IPS-20b (cell line): ENCODE results near the gene TGM1.

Source experiments
- H3K27ac ChIP-seq: one replicate; pipeline ENCODE4 v1.5.1; 2013; ENCODE audit warnings: low read length
- H3K27me3 ChIP-seq: 2 replicates; pipeline ENCODE4 v1.6.1; 2013; ENCODE audit warnings: mild to moderate bottlenecking, low read length, inconsistent platforms; ENCODE audit not compliant: insufficient read depth
- H3K36me3 ChIP-seq: 2 replicates; pipeline ENCODE4 v1.6.1; 2013; ENCODE audit warnings: low read depth, mild to moderate bottlenecking, inconsistent platforms, low read length, moderate library complexity; ENCODE audit not compliant: insufficient read depth
- H3K4me1 ChIP-seq: 2 replicates; pipeline ENCODE4 v1.6.1; 2013; ENCODE audit warnings: mild to moderate bottlenecking, control low read depth, inconsistent platforms, low read length, moderate library complexity; ENCODE audit not compliant: insufficient read depth
- H3K4me3 ChIP-seq: 2 replicates; pipeline ENCODE4 v1.5.1; 2013; ENCODE audit warnings: mild to moderate bottlenecking, low read length, inconsistent platforms
- H3K9ac ChIP-seq: 2 replicates; pipeline ENCODE4 v1.6.1; 2013; ENCODE audit warnings: low read depth, mild to moderate bottlenecking, inconsistent platforms, low read length, moderate library complexity
- H3K9me3 ChIP-seq: 2 replicates; pipeline ENCODE4 v1.6.1; 2013; ENCODE audit warnings: mild to moderate bottlenecking, low read depth, low read length, inconsistent platforms; ENCODE audit not compliant: insufficient read depth

The TGM1 gene

GRCh38 chr14:24266344-24267244 lies 3.6 kb upstream of the TGM1 start:
- Histone ChIP-seq H3K27ac (no peak overlapping the region), H3K36me3 (no peaks in the 10 kb centered on the region), H3K9me3 (no peaks in the 10 kb centered on the region), H3K4me3 (no peak overlapping the region), H3K9ac (no peak overlapping the region), H3K27me3 (no peaks in the 10 kb centered on the region), H3K4me1 (peaks cover 4% of the 10 kb centered on the region; the same call in 1 of the 2 replicates)

- Histone ChIP-seq H3K4me1 (peaks cover 4% of the 10 kb centered on the region; the same call in 1 of the 2 replicates), H3K9ac (no peak overlapping the region), H3K9me3 (no peaks in the 10 kb centered on the region), H3K4me3 (no peak overlapping the region), H3K27ac (no peak overlapping the region), H3K27me3 (no peaks in the 10 kb centered on the region), H3K36me3 (no peaks in the 10 kb centered on the region)
These were observed 1.3 kb upstream of the TGM1 start for GRCh38 chr14:24264298-24264697.

- no peak overlapping the region for H3K4me3 ChIP-seq
- peaks cover 4% of the 10 kb centered on the region; the same call in 1 of the 2 replicates for H3K4me1 ChIP-seq
- H3K27me3 ChIP-seq = no peaks in the 10 kb centered on the region
- no peaks in the 10 kb centered on the region for H3K9me3 ChIP-seq
- no peak overlapping the region; the same call in 1 of the 2 replicates for H3K9ac ChIP-seq
- H3K36me3 ChIP-seq = no peaks in the 10 kb centered on the region
- no peak overlapping the region for H3K27ac ChIP-seq
These were observed 871 bp upstream of the TGM1 start for GRCh38 chr14:24263848-24264247.

GRCh38 chr14:24261969-24262327 lies 1.0 kb downstream of the TGM1 start:
- Histone ChIP-seq H3K27me3 (no peaks in the 10 kb centered on the region), H3K4me1 (peaks cover 4% of the 10 kb centered on the region; the same call in 1 of the 2 replicates), H3K4me3 (no peak overlapping the region), H3K9me3 (no peaks in the 10 kb centered on the region), H3K9ac (no peak overlapping the region), H3K27ac (no peak overlapping the region), H3K36me3 (no peaks in the 10 kb centered on the region)

- H3K27me3 ChIP-seq = no peaks in the 10 kb centered on the region
- peaks cover 4% of the 10 kb centered on the region; the same call in 1 of the 2 replicates for H3K4me1 ChIP-seq
- no peaks in the 10 kb centered on the region for H3K36me3 ChIP-seq
- no peak overlapping the region for H3K9ac ChIP-seq
- H3K9me3 ChIP-seq = no peaks in the 10 kb centered on the region
- no peak overlapping the region for H3K27ac ChIP-seq
- no peak overlapping the region for H3K4me3 ChIP-seq
These were observed 1.6 kb downstream of the TGM1 start for GRCh38 chr14:24261256-24261968.

- Histone ChIP-seq H3K36me3 (no peaks in the 10 kb centered on the region), H3K4me1 (peaks cover 4% of the 10 kb centered on the region; the same call in 1 of the 2 replicates), H3K9ac (no peak overlapping the region), H3K9me3 (no peaks in the 10 kb centered on the region), H3K27me3 (no peaks in the 10 kb centered on the region), H3K27ac (no peak overlapping the region), H3K4me3 (no peak overlapping the region)
These were observed 2.2 kb downstream of the TGM1 start for GRCh38 chr14:24260780-24261157.

GRCh38 chr14:24260026-24260779 lies 2.8 kb downstream of the TGM1 start:
- Histone ChIP-seq H3K27me3 (no peaks in the 10 kb centered on the region), H3K36me3 (no peaks in the 10 kb centered on the region), H3K4me1 (peaks cover 4% of the 10 kb centered on the region; the same call in 1 of the 2 replicates), H3K9ac (no peak overlapping the region; the same call in 1 of the 2 replicates), H3K9me3 (no peaks in the 10 kb centered on the region), H3K4me3 (no peak overlapping the region), H3K27ac (no peak overlapping the region)

- H3K27ac ChIP-seq = no peak overlapping the region
- no peak overlapping the region for H3K4me3 ChIP-seq
- H3K9ac ChIP-seq = no peak overlapping the region
- H3K9me3 ChIP-seq = no peaks in the 10 kb centered on the region
- no peaks in the 10 kb centered on the region for H3K27me3 ChIP-seq
- peaks cover 4% of the 10 kb centered on the region; the same call in 1 of the 2 replicates for H3K4me1 ChIP-seq
- no peaks in the 10 kb centered on the region for H3K36me3 ChIP-seq
These were observed 3.5 kb downstream of the TGM1 start for GRCh38 chr14:24259282-24260025.

- Histone ChIP-seq H3K9ac (no peak overlapping the region), H3K36me3 (no peaks in the 10 kb centered on the region), H3K9me3 (no peaks in the 10 kb centered on the region), H3K27me3 (no peaks in the 10 kb centered on the region), H3K4me3 (no peak overlapping the region), H3K27ac (no peak overlapping the region), H3K4me1 (0 out of 2 replicates have a peak, but pooled peaks cover under 1% of the 10 kb centered on the region)
These were observed 4.3 kb downstream of the TGM1 start for GRCh38 chr14:24258548-24259265.

- Histone ChIP-seq H3K27me3 (no peaks in the 10 kb centered on the region), H3K27ac (no peak overlapping the region), H3K4me3 (no peak overlapping the region), H3K36me3 (no peaks in the 10 kb centered on the region), H3K9ac (no peak overlapping the region), H3K9me3 (no peaks in the 10 kb centered on the region), H3K4me1 (no peaks in the 10 kb centered on the region)
These were observed 4.9 kb downstream of the TGM1 start for GRCh38 chr14:24258119-24258518.
